IMR-90 (cell line): ENCODE data around the gene CLDN22. TPM values are rescaled to one million over a fixed set of nuclear protein-coding genes. Genes with fewer than 3 reads are reported as not detected.

Experiments used
- ATAC-seq: fragments of 200-7000 bp; cut with Tn5 transposase; 2 replicates; pipeline ENCODE4 v1.9.1; 2020; ENCODE audit warnings: low read depth, mild to moderate bottlenecking, moderate library complexity
- BruUV-seq: library from RNA; stranded (reverse); fragments of 400-500 nt; replicated peaks from 2 replicates; lab custom pipeline; 2021; lab: Mats Ljungman, UMichigan
- CTCF ChIA-PET: fragments of 300-600 bp; formaldehyde crosslinking; extraction: SDS; loops from one replicate; lab custom pipeline; 2021; ENCODE audit warnings: antibody characterized with exemption; lab: Yijun Ruan, JAX
- POLR2A ChIA-PET: fragments of 300-600 bp; sonication (Branson Sonifier 250); formaldehyde crosslinking; loops from one replicate; lab custom pipeline; 2022; ENCODE audit warnings: antibody characterized with exemption; ENCODE audit not compliant: unreplicated experiment; lab: Charles Lee
- DNase-seq: peaks from one replicate; pipeline ENCODE4 v3.0.0; 2013
- H2AFZ ChIP-seq: replicated peaks from 2 replicates; pipeline ENCODE3; 2013; ENCODE audit warnings: low read length, mild to moderate bottlenecking; ENCODE audit not compliant: poor library complexity
- H2AK5ac ChIP-seq: 2 replicates; pipeline ENCODE4 v1.6.1; 2013; ENCODE audit warnings: low read depth, low read length, inconsistent platforms
- H2AK9ac ChIP-seq: replicated peaks from 2 replicates; pipeline ENCODE3; 2013; ENCODE audit warnings: mild to moderate bottlenecking, low read depth, low read length, moderate library complexity; ENCODE audit not compliant: poor library complexity
- H2BK120ac ChIP-seq: 2 replicates; pipeline ENCODE4 v1.6.1; 2013; ENCODE audit warnings: low read depth, low read length, inconsistent platforms
- H2BK15ac ChIP-seq: 3 replicates; pipeline ENCODE4 v1.6.1; 2013; ENCODE audit warnings: low read depth, low read length, inconsistent platforms
- H2BK20ac ChIP-seq: 2 replicates; pipeline ENCODE4 v1.6.1; 2013; ENCODE audit warnings: low read depth, mild to moderate bottlenecking, inconsistent platforms, low read length, moderate library complexity
- H2BK5ac ChIP-seq: 2 replicates; pipeline ENCODE4 v1.6.1; 2013; ENCODE audit warnings: mild to moderate bottlenecking, low read depth, low read length, inconsistent platforms; ENCODE audit not compliant: poor library complexity, severe bottlenecking
- H3K14ac ChIP-seq: replicated peaks from 2 replicates; pipeline ENCODE4 v1.6.1; 2013; ENCODE audit warnings: low read depth, low read length, inconsistent platforms
- H3K18ac ChIP-seq: 2 replicates; pipeline ENCODE4 v1.6.1; 2013; ENCODE audit warnings: low read depth, low read length, control low read depth
- H3K23ac ChIP-seq: 2 replicates; pipeline ENCODE4 v1.6.1; 2013; ENCODE audit warnings: low read depth, low read length, inconsistent platforms
- H3K27ac ChIP-seq: 2 replicates; pipeline ENCODE4 v1.5.1; 2013; ENCODE audit warnings: mild to moderate bottlenecking, control low read depth, low read length; ENCODE audit not compliant: insufficient read depth
- H3K27me3 ChIP-seq: 2 replicates; pipeline ENCODE4 v1.6.1; 2013; ENCODE audit warnings: low read length; ENCODE audit not compliant: control insufficient read depth, insufficient read depth
- H3K36me3 ChIP-seq: 2 replicates; pipeline ENCODE4 v1.6.1; 2013; ENCODE audit warnings: low read length, mixed read lengths; ENCODE audit not compliant: control insufficient read depth, insufficient read depth
- H3K4ac ChIP-seq: 2 replicates; pipeline ENCODE4 v1.6.1; 2013; ENCODE audit warnings: low read depth, low read length, inconsistent platforms
- H3K4me1 ChIP-seq: 2 replicates; pipeline ENCODE4 v1.6.1; 2013; ENCODE audit warnings: low read length, mixed read lengths; ENCODE audit not compliant: control insufficient read depth, insufficient read depth
- H3K4me2 ChIP-seq: 2 replicates; pipeline ENCODE4 v1.6.1; 2013; ENCODE audit warnings: low read depth, mild to moderate bottlenecking, control low read depth, low read length, moderate library complexity
- H3K4me3 ChIP-seq: 2 replicates; pipeline ENCODE4 v1.5.1; 2013; ENCODE audit warnings: low read depth, mild to moderate bottlenecking, control low read depth, low read length, moderate library complexity; ENCODE audit not compliant: insufficient read depth
- H3K56ac ChIP-seq: 2 replicates; pipeline ENCODE4 v1.6.1; 2013; ENCODE audit warnings: low read length, inconsistent platforms; ENCODE audit not compliant: insufficient read depth; ENCODE audit errors: extremely low read depth
- H3K79me1 ChIP-seq, 2 experiments: 2 replicates each; pipeline ENCODE4 v1.6.1; 2013; ENCODE audit warnings: low read length in 2 of 2, inconsistent platforms in 1 of 2, low read depth in 1 of 2
- H3K9ac ChIP-seq: 2 replicates; pipeline ENCODE4 v1.6.1; 2013; ENCODE audit warnings: low read depth, low read length, control low read depth
- H3K9me1 ChIP-seq: 2 replicates; pipeline ENCODE4 v1.6.1; 2013; ENCODE audit warnings: low read length, inconsistent platforms; ENCODE audit not compliant: insufficient read depth
- H3K9me3 ChIP-seq: 2 replicates; pipeline ENCODE4 v1.6.1; 2013; ENCODE audit warnings: low read length; ENCODE audit not compliant: control insufficient read depth, insufficient read depth
- H4K20me1 ChIP-seq: 2 replicates; pipeline ENCODE4 v1.6.1; 2013; ENCODE audit warnings: low read length, inconsistent platforms; ENCODE audit not compliant: insufficient read depth
- H4K5ac ChIP-seq: 2 replicates; pipeline ENCODE4 v1.6.1; 2013; ENCODE audit warnings: mild to moderate bottlenecking, low read depth, low read length, control low read depth
- H4K8ac ChIP-seq, 2 experiments: 2 replicates each; pipeline ENCODE4 v1.6.1; 2013; ENCODE audit warnings: low read depth in 2 of 2, low read length in 2 of 2, control low read depth in 1 of 2, inconsistent platforms in 1 of 2
- H4K91ac ChIP-seq: 2 replicates; pipeline ENCODE4 v1.6.1; 2013; ENCODE audit warnings: low read depth, low read length, inconsistent platforms; ENCODE audit not compliant: insufficient read depth
- BHLHE40 ChIP-seq: fragments of 150-350 bp; IDR thresholded peaks from 2 replicates; pipeline ENCODE4 v1.6.1; 2016; ENCODE audit warnings: mild to moderate bottlenecking, low read depth, low read length
- CEBPB ChIP-seq: IDR thresholded peaks from 2 replicates; pipeline ENCODE4 v1.6.1; 2012; ENCODE audit warnings: low read depth, low read length, improper control_type of control experiment
- CHD1 ChIP-seq: IDR thresholded peaks from 2 replicates; pipeline ENCODE4 v1.6.1; 2012; ENCODE audit warnings: low read depth, low read length, improper control_type of control experiment
- ELK1 ChIP-seq: fragments of 150-350 bp; IDR thresholded peaks from 2 replicates; pipeline ENCODE4 v1.6.1; 2016; ENCODE audit warnings: low read depth, mild to moderate bottlenecking, low read length, moderate library complexity, borderline replicate concordance
- FOS ChIP-seq: fragments of 150-350 bp; IDR thresholded peaks from 2 replicates; pipeline ENCODE4 v1.6.1; 2016; ENCODE audit warnings: low read depth, low read length
- MAZ ChIP-seq: IDR thresholded peaks from 2 replicates; pipeline ENCODE4 v1.6.1; 2012; ENCODE audit warnings: low read depth, mild to moderate bottlenecking, low read length, improper control_type of control experiment, moderate library complexity, borderline replicate concordance
- MXI1 ChIP-seq: IDR thresholded peaks from 2 replicates; pipeline ENCODE4 v1.6.1; 2012; ENCODE audit warnings: low read depth, mild to moderate bottlenecking, low read length, moderate library complexity, borderline replicate concordance
- POLR2A ChIP-seq: IDR thresholded peaks from 2 replicates; pipeline ENCODE4 v1.6.1; 2012; ENCODE audit warnings: mild to moderate bottlenecking, low read depth, low read length
- RAD21 ChIP-seq: IDR thresholded peaks from 2 replicates; pipeline ENCODE4 v1.6.1; 2012; ENCODE audit warnings: low read length, improper control_type of control experiment
- RCOR1 ChIP-seq: IDR thresholded peaks from 2 replicates; pipeline ENCODE4 v1.6.1; 2012; ENCODE audit warnings: mild to moderate bottlenecking, low read length, improper control_type of control experiment; ENCODE audit not compliant: insufficient replicate concordance
- SMC3 ChIP-seq: fragments of 150-350 bp; IDR thresholded peaks from 2 replicates; pipeline ENCODE4 v1.6.1; 2016; ENCODE audit warnings: low read depth, mild to moderate bottlenecking, antibody characterized with exemption, low read length, moderate library complexity
- WGBS, 2 experiments: methylation state at CpG; one replicate each; pipeline versions ENCODE4 v1.1.5 to v1.1.7; 2013; ENCODE audit warnings: missing lambda C conversion rate in 2 of 2; ENCODE audit not compliant: insufficient read length in 1 of 2; ENCODE audit errors: extremely low coverage in 2 of 2; 5-methylcytosine and 5-hydroxymethylcytosine counted together
- dilution Hi-C: fragments of 300-500 bp; cut with HindIII; formaldehyde crosslinking; loops from one replicate; pipeline ENCODE4 v1.14.3; 2018; ENCODE audit warnings: low sequenced_read_pairs; ENCODE audit not compliant: unreplicated experiment
- in situ Hi-C: fragments of 300-500 bp; cut with MboI; formaldehyde crosslinking; loops from 3 replicates; pipeline ENCODE4 v1.14.3; 2019; ENCODE audit warnings: low sequenced_read_pairs, inconsistent platforms, mixed read lengths
- intact Hi-C: fragments of 100-400 bp; cut with micrococcal nuclease; formaldehyde crosslinking; loops from 2 replicates; pipeline ENCODE4 v1.10.0; 2022
- polyA plus RNA-seq, 3 experiments: library from polyadenylated mRNA; depleted of rRNA; stranded (reverse); fragments of >200 nt; gene quantifications; 2 replicates each; pipeline ENCODE4 v1.2.3, GENCODE V29; 2012; ENCODE audit warnings: low replicate concordance in 1 of 3
- total RNA-seq: library from RNA; depleted of rRNA; stranded (reverse); fragments of >200 nt; gene quantifications from 2 replicates; pipeline ENCODE4 v1.2.3, GENCODE V29; 2012
- TF ChIP-seq, protein P1 (sequence below): conservative IDR thresholded peaks from 2 replicates; pipeline ENCODE4 v1.5.1; 2012; ENCODE audit warnings: mild to moderate bottlenecking, low read depth, low read length, improper control_type of control experiment

CLDN22 gene
- total and polyA plus RNA-seq, 2 of the 4 experiments (the other 2 are of a cell fraction) = not detected

DNA sequence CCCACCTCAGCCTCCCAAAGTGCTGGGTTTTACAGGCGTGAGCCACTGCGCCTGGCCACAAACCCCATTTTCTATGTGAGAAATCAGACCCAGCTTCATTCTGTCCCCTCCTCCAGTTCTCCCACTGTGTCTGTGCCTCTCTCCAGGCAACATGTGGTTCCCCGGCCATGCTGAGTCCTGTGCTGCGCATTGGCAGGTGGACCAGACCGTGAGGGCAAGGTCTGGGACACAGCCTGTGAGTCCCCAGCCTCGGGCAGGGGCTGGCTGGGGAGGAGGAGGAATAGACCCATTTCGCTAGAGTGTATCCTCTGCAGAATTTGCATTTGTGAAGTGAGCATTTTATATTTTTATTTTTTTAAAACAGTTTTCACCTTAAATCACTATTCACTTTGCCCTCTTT, 23.7 kb upstream of the CLDN22 start:
- in situ Hi-C loops (no loop called here), intact Hi-C loops (no loop called here), dilution Hi-C loops (no loop called here)
- no peak overlapping the region for H4K8ac ChIP-seq
- no CpG with 5 or more reads among the region's 7 CpGs for WGBS, 2 experiments
- 0 out of 2 replicates have a peak, but pooled peaks cover 5% of the 10 kb centered on the region for H3K9me1 ChIP-seq
- no peak overlapping the region for H3K4me2 ChIP-seq
- no peak for ATAC-seq
- no peak overlapping the region for H3K23ac ChIP-seq
- POLR2A ChIA-PET = no interaction called here
- no peak overlapping the region for H2AK9ac ChIP-seq
- peak overlapping the region; percentile 65 for H2AFZ ChIP-seq
- no peak overlapping the region for H3K4me3 ChIP-seq
- no peak overlapping the region for H3K4ac ChIP-seq
- H3K4me1 ChIP-seq = peaks cover 7% of the 10 kb centered on the region; the same call in 1 of the 2 replicates
- H3K18ac ChIP-seq = no peak overlapping the region
- no peaks in the 10 kb centered on the region for H3K9me3 ChIP-seq
- H2BK20ac ChIP-seq = no peak overlapping the region
- no peak overlapping the region for H2BK120ac ChIP-seq
- H3K36me3 ChIP-seq = no peaks in the 10 kb centered on the region
- no peak for TF ChIP-seq CEBPB
- TF ChIP-seq POLR2A = no peak
- no peak for TF ChIP-seq BHLHE40
- TF ChIP-seq MAZ = no peak
- TF ChIP-seq, protein P1, sequence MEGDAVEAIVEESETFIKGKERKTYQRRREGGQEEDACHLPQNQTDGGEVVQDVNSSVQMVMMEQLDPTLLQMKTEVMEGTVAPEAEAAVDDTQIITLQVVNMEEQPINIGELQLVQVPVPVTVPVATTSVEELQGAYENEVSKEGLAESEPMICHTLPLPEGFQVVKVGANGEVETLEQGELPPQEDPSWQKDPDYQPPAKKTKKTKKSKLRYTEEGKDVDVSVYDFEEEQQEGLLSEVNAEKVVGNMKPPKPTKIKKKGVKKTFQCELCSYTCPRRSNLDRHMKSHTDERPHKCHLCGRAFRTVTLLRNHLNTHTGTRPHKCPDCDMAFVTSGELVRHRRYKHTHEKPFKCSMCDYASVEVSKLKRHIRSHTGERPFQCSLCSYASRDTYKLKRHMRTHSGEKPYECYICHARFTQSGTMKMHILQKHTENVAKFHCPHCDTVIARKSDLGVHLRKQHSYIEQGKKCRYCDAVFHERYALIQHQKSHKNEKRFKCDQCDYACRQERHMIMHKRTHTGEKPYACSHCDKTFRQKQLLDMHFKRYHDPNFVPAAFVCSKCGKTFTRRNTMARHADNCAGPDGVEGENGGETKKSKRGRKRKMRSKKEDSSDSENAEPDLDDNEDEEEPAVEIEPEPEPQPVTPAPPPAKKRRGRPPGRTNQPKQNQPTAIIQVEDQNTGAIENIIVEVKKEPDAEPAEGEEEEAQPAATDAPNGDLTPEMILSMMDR = no peak
- TF ChIP-seq FOS = no peak
- no peak for TF ChIP-seq RCOR1
- no peak for TF ChIP-seq RAD21
- TF ChIP-seq MXI1 = no peak
- TF ChIP-seq SMC3 = no peak
- TF ChIP-seq CHD1 = no peak
- no peak for TF ChIP-seq ELK1
- BruUV-seq = no TSS peak
- CTCF ChIA-PET = interaction anchor here (0.6 kb wide), 1 partner anchor 116 kb away, joined by 4 read pairs; no protein-coding TSS in a partner anchor
- no peak for DNase-seq
- H4K5ac ChIP-seq = no peak overlapping the region
- H2AK5ac ChIP-seq = no peak overlapping the region
- no peak overlapping the region for H3K56ac ChIP-seq
- H3K79me1 ChIP-seq = no peaks in the 10 kb centered on the region
- H3K9ac ChIP-seq = no peak overlapping the region
- H4K20me1 ChIP-seq = no peaks in the 10 kb centered on the region
- no peak overlapping the region for H3K14ac ChIP-seq
- no peak overlapping the region for H2BK15ac ChIP-seq
- H2BK5ac ChIP-seq = no peak overlapping the region
- no peak overlapping the region for H3K27ac ChIP-seq
- no peaks in the 10 kb centered on the region for H3K27me3 ChIP-seq
- H4K91ac ChIP-seq = no peak overlapping the region
